Mucosa of rectum (tissue), 2 donors: ENCODE data around the gene C6orf89.

ENCODE experiments used
- H3K27ac ChIP-seq, 2 donors: one replicate each; pipeline ENCODE4 v1.7.0; 2013; ENCODE audit warnings: inconsistent platforms in 2 of 2, low read depth in 2 of 2, low read length in 2 of 2
- H3K27me3 ChIP-seq, 2 donors: one replicate each; pipeline ENCODE4 v1.7.0; 2013; ENCODE audit warnings: low read length in 2 of 2; ENCODE audit not compliant: control insufficient read depth in 2 of 2, insufficient read depth in 2 of 2
- H3K36me3 ChIP-seq, 2 donors: one replicate each; pipeline ENCODE4 v1.7.0; 2013; ENCODE audit warnings: low read length in 2 of 2; ENCODE audit not compliant: control insufficient read depth in 2 of 2, insufficient read depth in 2 of 2
- H3K4me1 ChIP-seq, 2 donors: one replicate each; pipeline ENCODE4 v1.7.0; 2013; ENCODE audit warnings: low read length in 2 of 2, mild to moderate bottlenecking in 1 of 2; ENCODE audit not compliant: control insufficient read depth in 2 of 2, insufficient read depth in 2 of 2
- H3K4me3 ChIP-seq, 2 donors: one replicate each; pipeline ENCODE4 v1.7.0; 2013; ENCODE audit warnings: low read length in 2 of 2
- H3K9ac ChIP-seq, 2 donors: one replicate each; pipeline ENCODE4 v1.7.0; 2013; ENCODE audit warnings: low read length in 2 of 2, low read depth in 1 of 2, mild to moderate bottlenecking in 1 of 2
- H3K9me3 ChIP-seq, 2 donors: one replicate each; pipeline ENCODE4 v1.7.0; 2013; ENCODE audit warnings: low read length in 2 of 2; ENCODE audit not compliant: control insufficient read depth in 2 of 2
- donor health status: healthy.
- donor health status: Normal muscosa, but diverticular disease.

C6orf89 gene

GRCh38 chr6:36906539-36907325 is 21.0 kb downstream of the C6orf89 start:
- Histone ChIP-seq H3K27me3 (no peaks in the 10 kb centered on the region), H3K27ac (no peak overlapping the region), H3K36me3 (peaks cover 27 to 34% of the 10 kb centered on the region in 2 donors), H3K9me3 (no peaks in the 10 kb centered on the region), H3K4me1 (peaks cover 0 to 5% of the 10 kb centered on the region in 2 donors), H3K9ac (no peak overlapping the region), H3K4me3 (no peak overlapping the region)

DNA sequence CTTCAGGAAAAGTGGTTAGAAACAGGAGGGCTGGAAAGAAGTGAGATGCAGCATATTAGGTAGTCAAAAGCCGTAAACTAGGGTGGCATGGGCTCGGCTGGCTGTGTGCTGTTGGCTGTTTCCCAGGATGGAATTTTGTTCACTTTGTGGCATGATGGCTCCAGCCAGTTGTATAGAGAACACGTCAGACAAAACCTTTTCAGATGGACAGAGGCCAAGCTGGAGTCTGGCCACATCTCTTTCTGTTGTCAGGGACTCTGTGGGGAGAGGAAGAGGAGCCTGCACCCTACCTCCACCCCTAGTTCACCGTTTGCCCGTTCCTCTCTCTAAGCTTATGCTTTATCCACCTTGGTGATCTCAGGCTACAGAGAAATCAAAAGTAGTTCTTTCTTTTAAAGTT is 22.0 kb downstream of the C6orf89 start:
- H3K36me3 ChIP-seq: peaks cover 17 to 27% of the 10 kb centered on the region in 2 donors
- peak overlapping the region in 1 of 2 donors; percentile 18 for H3K27ac ChIP-seq
- H3K9ac ChIP-seq: no peak overlapping the region
- H3K9me3 ChIP-seq: no peaks in the 10 kb centered on the region
- H3K27me3 ChIP-seq: no peaks in the 10 kb centered on the region
- H3K4me1 ChIP-seq: peaks cover 0 to 5% of the 10 kb centered on the region in 2 donors
- no peak overlapping the region for H3K4me3 ChIP-seq

- Histone ChIP-seq H3K27ac (no peak overlapping the region), H3K36me3 (peaks cover 14 to 27% of the 10 kb centered on the region in 2 donors), H3K4me3 (no peak overlapping the region), H3K9me3 (no peaks in the 10 kb centered on the region), H3K9ac (no peak overlapping the region), H3K4me1 (peaks cover 0 to 13% of the 10 kb centered on the region in 2 donors), H3K27me3 (no peaks in the 10 kb centered on the region)
Observed at GRCh38 chr6:36908747-36909146, 23.0 kb downstream of the C6orf89 start.

DNA sequence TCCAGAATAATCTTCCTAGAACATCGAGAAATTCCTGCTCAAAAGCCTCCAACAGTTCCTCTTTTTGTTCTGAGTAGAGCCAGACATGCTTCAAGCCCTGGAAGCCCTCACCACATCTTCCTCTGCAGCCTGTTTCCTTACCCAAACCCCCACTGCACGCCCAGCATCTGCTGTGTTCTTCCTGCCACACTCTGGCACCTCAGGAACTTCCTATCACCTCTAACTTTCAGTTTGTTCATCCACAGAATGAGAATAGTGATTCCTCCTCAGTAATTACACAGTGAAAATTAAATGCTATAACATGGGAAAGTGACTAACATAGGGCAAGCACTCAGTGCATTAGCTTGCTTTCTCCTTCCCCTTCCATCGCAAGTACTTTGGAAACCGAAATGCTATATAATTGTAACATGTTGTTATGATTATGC is 26.3 kb downstream of the C6orf89 start:
- Histone ChIP-seq H3K27me3 (no peaks in the 10 kb centered on the region), H3K4me1 (peaks cover 0 to 14% of the 10 kb centered on the region in 2 donors), H3K36me3 (peaks cover 19 to 26% of the 10 kb centered on the region in 2 donors), H3K9ac (no peak overlapping the region), H3K4me3 (no peak overlapping the region), H3K9me3 (no peaks in the 10 kb centered on the region), H3K27ac (no peak overlapping the region)

DNA sequence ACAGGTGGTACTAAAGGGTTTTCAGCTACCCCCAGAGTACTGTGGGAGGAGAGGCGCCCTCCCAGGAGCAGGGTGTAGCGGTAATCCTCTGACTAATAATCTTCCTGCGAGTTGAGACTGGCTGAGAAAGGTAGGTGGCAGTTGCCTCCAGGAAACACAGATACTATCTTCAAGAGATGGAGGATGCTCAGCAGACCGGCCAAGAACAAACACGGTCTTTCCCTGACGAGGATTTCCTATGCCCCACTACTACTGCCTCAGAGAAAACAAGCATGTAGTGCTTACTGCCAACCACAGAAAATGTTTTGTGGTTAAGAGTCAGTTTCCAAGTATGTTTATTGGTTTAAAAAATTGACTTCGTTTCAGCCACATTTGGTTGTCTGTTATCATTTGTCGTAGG is 26.8 kb downstream of the C6orf89 start:
- no peaks in the 10 kb centered on the region for H3K9me3 ChIP-seq
- H3K4me1 ChIP-seq: peaks cover 0 to 14% of the 10 kb centered on the region in 2 donors
- no peak overlapping the region for H3K27ac ChIP-seq
- H3K9ac ChIP-seq: no peak overlapping the region
- peaks cover 20 to 29% of the 10 kb centered on the region in 2 donors for H3K36me3 ChIP-seq
- no peak overlapping the region for H3K4me3 ChIP-seq
- no peaks in the 10 kb centered on the region for H3K27me3 ChIP-seq

DNA sequence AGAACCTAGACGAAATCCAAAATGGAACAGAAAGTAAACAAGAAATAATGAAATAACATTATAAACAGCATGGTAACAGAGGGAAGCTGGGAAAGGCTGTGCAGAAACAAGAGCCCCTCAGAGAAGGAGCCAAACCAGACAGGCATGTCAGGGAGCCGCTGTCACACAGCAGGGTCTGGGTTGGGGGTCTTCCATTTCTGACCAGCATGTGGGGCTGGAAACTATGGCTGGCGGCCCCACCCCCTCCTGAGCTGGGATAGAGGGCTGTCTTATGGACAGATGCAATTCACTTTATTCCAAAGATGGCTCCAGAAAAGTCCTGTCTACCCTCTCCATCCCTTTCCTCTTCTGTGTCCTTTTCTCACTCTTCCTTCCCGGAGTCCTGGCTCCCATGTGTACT is 27.3 kb downstream of the C6orf89 start:
- Histone ChIP-seq H3K9ac (no peak overlapping the region), H3K27me3 (no peaks in the 10 kb centered on the region), H3K9me3 (no peaks in the 10 kb centered on the region), H3K36me3 (peaks cover 20 to 26% of the 10 kb centered on the region in 2 donors), H3K4me1 (peaks cover 0 to 14% of the 10 kb centered on the region in 2 donors), H3K27ac (no peak overlapping the region), H3K4me3 (no peak overlapping the region)

DNA sequence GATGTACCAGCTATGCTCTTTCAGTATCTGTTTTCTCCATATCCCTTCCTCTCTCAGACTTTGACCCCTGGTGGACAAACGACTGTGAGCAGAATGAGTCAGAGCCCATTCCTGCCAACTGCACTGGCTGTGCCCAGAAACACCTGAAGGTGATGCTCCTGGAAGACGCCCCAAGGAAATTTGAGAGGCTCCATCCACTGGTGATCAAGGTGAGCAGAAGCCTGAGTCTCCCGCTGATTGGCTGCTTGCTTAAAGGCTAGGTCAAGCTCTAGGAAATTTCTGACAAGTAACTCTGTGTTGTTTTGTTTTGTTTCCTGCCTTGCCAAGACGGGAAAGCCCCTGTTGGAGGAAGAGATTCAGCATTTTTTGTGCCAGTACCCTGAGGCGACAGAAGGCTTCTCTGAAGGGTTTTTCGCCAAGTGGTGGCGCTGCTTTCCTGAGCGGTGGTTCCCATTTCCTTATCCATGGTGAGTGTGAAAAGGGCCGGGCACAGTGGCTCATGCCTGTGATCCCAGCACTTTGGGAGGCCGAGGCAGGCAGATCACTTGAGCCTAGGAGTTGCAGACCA is 28.6 kb downstream of the C6orf89 start:
- H3K9me3 ChIP-seq: no peaks in the 10 kb centered on the region
- no peaks in the 10 kb centered on the region for H3K27me3 ChIP-seq
- no peak overlapping the region for H3K4me3 ChIP-seq
- no peak overlapping the region for H3K9ac ChIP-seq
- H3K36me3 ChIP-seq: peaks cover 22 to 27% of the 10 kb centered on the region in 2 donors
- H3K27ac ChIP-seq: peak overlapping the region in 1 of 2 donors; percentile 48
- peaks cover 0 to 14% of the 10 kb centered on the region in 2 donors for H3K4me1 ChIP-seq

GRCh38 chr6:36915599-36915998 is 29.8 kb downstream of the C6orf89 start:
- Histone ChIP-seq H3K36me3 (peaks cover 27 to 37% of the 10 kb centered on the region in 2 donors), H3K4me1 (peaks cover 0 to 14% of the 10 kb centered on the region in 2 donors), H3K9me3 (no peaks in the 10 kb centered on the region), H3K27ac (no peak overlapping the region), H3K27me3 (no peaks in the 10 kb centered on the region), H3K4me3 (no peak overlapping the region), H3K9ac (no peak overlapping the region)

DNA sequence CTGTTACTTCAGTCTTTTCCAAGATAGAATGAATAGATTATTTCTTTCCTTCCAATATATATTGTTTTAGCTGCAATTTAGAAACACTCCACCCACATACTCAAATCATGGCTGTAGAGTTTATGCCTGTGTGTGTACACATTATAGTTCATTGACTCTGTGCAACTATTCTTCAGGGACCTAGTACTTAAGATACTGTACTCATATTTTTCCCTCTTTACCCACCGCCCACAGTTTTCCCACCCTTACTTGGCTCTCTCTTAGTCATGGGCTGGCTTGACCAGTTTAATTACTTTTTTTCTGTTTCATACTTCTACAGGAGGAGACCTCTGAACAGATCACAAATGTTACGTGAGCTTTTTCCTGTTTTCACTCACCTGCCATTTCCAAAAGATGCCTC is 30.4 kb downstream of the C6orf89 start:
- H3K27ac ChIP-seq: no peak overlapping the region
- peaks cover 27 to 38% of the 10 kb centered on the region in 2 donors for H3K36me3 ChIP-seq
- no peak overlapping the region for H3K4me3 ChIP-seq
- H3K27me3 ChIP-seq: no peaks in the 10 kb centered on the region
- H3K4me1 ChIP-seq: peaks cover 0 to 14% of the 10 kb centered on the region in 2 donors
- no peaks in the 10 kb centered on the region for H3K9me3 ChIP-seq
- no peak overlapping the region for H3K9ac ChIP-seq

- peaks cover 28 to 44% of the 10 kb centered on the region in 2 donors for H3K36me3 ChIP-seq
- H3K9ac ChIP-seq: no peak overlapping the region
- H3K27me3 ChIP-seq: no peaks in the 10 kb centered on the region
- H3K4me3 ChIP-seq: no peak overlapping the region
- peaks cover 0 to 14% of the 10 kb centered on the region in 2 donors for H3K4me1 ChIP-seq
- no peaks in the 10 kb centered on the region for H3K9me3 ChIP-seq
- H3K27ac ChIP-seq: peak overlapping the region; percentile 3 to 38
Observed at GRCh38 chr6:36917541-36918193, 31.9 kb downstream of the C6orf89 start.
